ENCODE results near the gene TRPV4.

TRPV4 gene

GRCh38 chr12:109808876-109809646, 24.1 kb downstream of the TRPV4 start:
- H3K4me3 ChIP-seq (ENCODE audit: low read depth, low read length), result no peak overlapping the region

- H3K4me3 ChIP-seq (ENCODE audit: low read depth, low read length), result no peak overlapping the region
These were observed 25.1 kb downstream of the TRPV4 start for GRCh38 chr12:109807954-109808643.

GRCh38 chr12:109804820-109805761, 28.1 kb downstream of the TRPV4 start:
- H3K4me3 ChIP-seq (ENCODE audit: low read depth, low read length), result no peak overlapping the region

GRCh38 chr12:109803678-109804077, 29.5 kb downstream of the TRPV4 start:
- no peak overlapping the region for H3K4me3 ChIP-seq (ENCODE audit: low read depth, low read length)

- H3K4me3 ChIP-seq (ENCODE audit: low read depth, low read length), result no peak overlapping the region
These were observed 30.4 kb downstream of the TRPV4 start for GRCh38 chr12:109802828-109803227.

- no peak overlapping the region for H3K4me3 ChIP-seq (ENCODE audit: low read depth, low read length)
These were observed 32.7 kb downstream of the TRPV4 start for GRCh38 chr12:109800536-109800935.

- H3K4me3 ChIP-seq (ENCODE audit: low read depth, low read length), result no peak overlapping the region
These were observed 34.5 kb downstream of the TRPV4 start for GRCh38 chr12:109798691-109799090.

GRCh38 chr12:109797905-109798669, 35.1 kb downstream of the TRPV4 start:
- no peak overlapping the region for H3K4me3 ChIP-seq (ENCODE audit: low read depth, low read length)

GRCh38 chr12:109796057-109796456, 37.1 kb downstream of the TRPV4 start:
- no peak overlapping the region for H3K4me3 ChIP-seq (ENCODE audit: low read depth, low read length)

- H3K4me3 ChIP-seq (ENCODE audit: low read depth, low read length), result no peak overlapping the region
These were observed 38.2 kb downstream of the TRPV4 start for GRCh38 chr12:109795023-109795422.

- H3K4me3 ChIP-seq (ENCODE audit: low read depth, low read length), result no peak overlapping the region
These were observed 39.2 kb downstream of the TRPV4 start for GRCh38 chr12:109793826-109794501.

- no peak overlapping the region for H3K4me3 ChIP-seq (ENCODE audit: low read depth, low read length)
These were observed 39.8 kb downstream of the TRPV4 start for GRCh38 chr12:109793411-109793810.

- H3K4me3 ChIP-seq (ENCODE audit: low read depth, low read length), result no peak overlapping the region
These were observed 40.2 kb downstream of the TRPV4 start for GRCh38 chr12:109792992-109793391.

- H3K4me3 ChIP-seq (ENCODE audit: low read depth, low read length), result no peak overlapping the region
These were observed 43.6 kb downstream of the TRPV4 start for GRCh38 chr12:109789526-109790048.

GRCh38 chr12:109786799-109787198, 46.4 kb downstream of the TRPV4 start:
- H3K4me3 ChIP-seq (ENCODE audit: low read depth, low read length), result no peak overlapping the region

- H3K4me3 ChIP-seq (ENCODE audit: low read depth, low read length), result no peak overlapping the region
These were observed 47.3 kb downstream of the TRPV4 start for GRCh38 chr12:109785854-109786253.

- no peak overlapping the region for H3K4me3 ChIP-seq (ENCODE audit: low read depth, low read length)
These were observed 49.3 kb downstream of the TRPV4 start for GRCh38 chr12:109783965-109784244.

GRCh38 chr12:109783135-109783964, 49.8 kb downstream of the TRPV4 start:
- no peak overlapping the region for H3K4me3 ChIP-seq (ENCODE audit: low read depth, low read length)

- H3K4me3 ChIP-seq (ENCODE audit: low read depth, low read length), result no peak overlapping the region
These were observed 50.9 kb downstream of the TRPV4 start for GRCh38 chr12:109782326-109782703.

Measured in iPS-11a (cell line).